ENCODE measurements around the gene CCDC69.

CCDC69 gene

DNA sequence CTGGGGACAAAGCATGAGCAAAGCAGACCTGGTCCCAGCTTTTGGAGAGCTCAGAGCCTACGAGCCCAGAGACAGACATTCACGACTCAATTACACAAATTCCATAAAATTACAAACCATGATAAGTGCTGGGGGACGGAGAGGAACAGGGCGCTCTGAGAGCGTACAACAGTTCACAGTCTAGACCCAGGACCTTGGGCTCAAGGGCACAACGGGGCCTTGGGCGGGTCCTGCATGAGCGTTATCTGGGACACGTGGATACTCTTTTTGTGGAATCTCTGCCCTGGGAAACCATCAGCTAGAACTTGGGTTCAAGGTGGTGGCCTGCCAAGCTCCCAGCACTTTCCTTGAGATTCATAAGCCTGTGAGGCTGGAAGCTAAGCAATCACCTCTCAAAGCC, 56.9 kb downstream of the CCDC69 start:
- TF ChIP-seq, protein P1, sequence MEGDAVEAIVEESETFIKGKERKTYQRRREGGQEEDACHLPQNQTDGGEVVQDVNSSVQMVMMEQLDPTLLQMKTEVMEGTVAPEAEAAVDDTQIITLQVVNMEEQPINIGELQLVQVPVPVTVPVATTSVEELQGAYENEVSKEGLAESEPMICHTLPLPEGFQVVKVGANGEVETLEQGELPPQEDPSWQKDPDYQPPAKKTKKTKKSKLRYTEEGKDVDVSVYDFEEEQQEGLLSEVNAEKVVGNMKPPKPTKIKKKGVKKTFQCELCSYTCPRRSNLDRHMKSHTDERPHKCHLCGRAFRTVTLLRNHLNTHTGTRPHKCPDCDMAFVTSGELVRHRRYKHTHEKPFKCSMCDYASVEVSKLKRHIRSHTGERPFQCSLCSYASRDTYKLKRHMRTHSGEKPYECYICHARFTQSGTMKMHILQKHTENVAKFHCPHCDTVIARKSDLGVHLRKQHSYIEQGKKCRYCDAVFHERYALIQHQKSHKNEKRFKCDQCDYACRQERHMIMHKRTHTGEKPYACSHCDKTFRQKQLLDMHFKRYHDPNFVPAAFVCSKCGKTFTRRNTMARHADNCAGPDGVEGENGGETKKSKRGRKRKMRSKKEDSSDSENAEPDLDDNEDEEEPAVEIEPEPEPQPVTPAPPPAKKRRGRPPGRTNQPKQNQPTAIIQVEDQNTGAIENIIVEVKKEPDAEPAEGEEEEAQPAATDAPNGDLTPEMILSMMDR (IDR thresholded peaks at IDR 0.05): no peak
- Histone ChIP-seq H3K4me1 (ENCODE audit: control insufficient read depth in 1 of 2, insufficient read depth in 1 of 2, low read depth in 1 of 2, low read length in 1 of 2) (peaks cover 5 to 7% of the 10 kb centered on the region in 2 experiments), H3K27ac (no peak overlapping the region), H3K4me3 (ENCODE audit: low read depth in 1 of 2, low read length in 1 of 2) (no peak overlapping the region), H3K9me3 (no peaks in the 10 kb centered on the region), H3K27me3 (no peaks in the 10 kb centered on the region), H3K36me3 (no peaks in the 10 kb centered on the region)

DNA sequence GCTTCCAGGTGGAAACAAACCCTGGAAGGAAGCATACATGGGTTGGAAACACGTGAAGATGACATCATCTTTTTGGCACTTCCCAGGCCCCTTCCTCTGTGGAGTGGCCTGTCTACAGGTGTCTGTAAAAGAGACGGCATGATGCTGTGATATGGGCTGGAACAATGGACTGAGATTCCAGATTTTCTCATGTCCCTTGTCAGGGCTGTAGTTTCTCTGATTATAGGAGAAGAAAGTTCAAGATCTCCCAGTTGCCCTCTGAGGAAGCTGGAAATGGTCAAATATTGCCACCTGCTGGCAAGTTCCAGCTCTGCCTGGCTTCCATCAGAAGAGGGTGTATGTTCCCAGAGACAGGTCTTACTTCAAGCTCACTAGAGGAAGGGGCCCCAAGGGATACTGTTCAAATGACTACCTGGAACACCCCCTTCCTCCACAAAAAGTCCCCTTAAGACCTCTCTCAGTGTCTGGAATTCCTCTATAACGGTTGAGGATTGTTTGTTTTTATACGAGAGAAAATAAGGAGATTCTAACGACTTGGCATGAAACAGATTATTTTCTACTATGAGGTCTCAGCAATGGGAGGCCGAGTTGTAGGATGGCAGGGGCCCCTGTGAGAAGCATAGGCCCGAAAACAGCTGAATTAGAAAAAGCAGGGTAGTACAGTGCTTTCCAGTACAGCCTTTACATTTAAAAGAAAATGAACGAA, 59.1 kb downstream of the CCDC69 start:
- Histone ChIP-seq H3K27ac (no peak overlapping the region), H3K9me3 (no peaks in the 10 kb centered on the region), H3K27me3 (no peaks in the 10 kb centered on the region), H3K4me1 (ENCODE audit: control insufficient read depth in 1 of 2, insufficient read depth in 1 of 2, low read depth in 1 of 2, low read length in 1 of 2) (peaks cover 5 to 7% of the 10 kb centered on the region in 2 experiments), H3K4me3 (ENCODE audit: low read depth in 1 of 2, low read length in 1 of 2) (no peak overlapping the region), H3K36me3 (no peaks in the 10 kb centered on the region)
- TF ChIP-seq, protein P1 (IDR thresholded peaks at IDR 0.05): peak; percentile 93

DNA sequence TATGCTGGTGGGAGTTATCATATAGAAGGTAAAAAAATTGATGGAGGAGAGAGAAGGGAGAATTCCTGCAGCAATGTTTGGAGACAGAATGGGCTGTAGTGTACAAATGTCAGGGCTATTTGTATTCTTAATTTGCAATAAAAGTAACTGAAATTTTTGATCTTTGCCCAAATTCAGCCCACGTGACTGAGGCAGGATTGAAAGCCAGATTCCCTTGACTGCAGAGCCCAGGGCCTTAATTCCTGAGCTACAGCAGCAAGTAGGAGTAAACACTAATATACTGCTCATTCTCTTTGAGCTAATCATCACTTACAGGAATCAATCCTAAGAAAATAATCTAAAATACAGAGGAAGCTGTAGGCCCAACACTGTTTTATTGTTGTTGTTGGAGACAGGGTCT, 61.1 kb downstream of the CCDC69 start:
- Histone ChIP-seq H3K9me3 (no peaks in the 10 kb centered on the region), H3K27ac (no peak overlapping the region), H3K4me3 (ENCODE audit: low read depth in 1 of 2, low read length in 1 of 2) (no peak overlapping the region), H3K36me3 (no peaks in the 10 kb centered on the region), H3K27me3 (no peaks in the 10 kb centered on the region), H3K4me1 (ENCODE audit: control insufficient read depth in 1 of 2, insufficient read depth in 1 of 2, low read depth in 1 of 2, low read length in 1 of 2) (peaks cover 13 to 15% of the 10 kb centered on the region in 2 experiments)
- TF ChIP-seq, protein P1 (IDR thresholded peaks at IDR 0.05): no peak

DNA sequence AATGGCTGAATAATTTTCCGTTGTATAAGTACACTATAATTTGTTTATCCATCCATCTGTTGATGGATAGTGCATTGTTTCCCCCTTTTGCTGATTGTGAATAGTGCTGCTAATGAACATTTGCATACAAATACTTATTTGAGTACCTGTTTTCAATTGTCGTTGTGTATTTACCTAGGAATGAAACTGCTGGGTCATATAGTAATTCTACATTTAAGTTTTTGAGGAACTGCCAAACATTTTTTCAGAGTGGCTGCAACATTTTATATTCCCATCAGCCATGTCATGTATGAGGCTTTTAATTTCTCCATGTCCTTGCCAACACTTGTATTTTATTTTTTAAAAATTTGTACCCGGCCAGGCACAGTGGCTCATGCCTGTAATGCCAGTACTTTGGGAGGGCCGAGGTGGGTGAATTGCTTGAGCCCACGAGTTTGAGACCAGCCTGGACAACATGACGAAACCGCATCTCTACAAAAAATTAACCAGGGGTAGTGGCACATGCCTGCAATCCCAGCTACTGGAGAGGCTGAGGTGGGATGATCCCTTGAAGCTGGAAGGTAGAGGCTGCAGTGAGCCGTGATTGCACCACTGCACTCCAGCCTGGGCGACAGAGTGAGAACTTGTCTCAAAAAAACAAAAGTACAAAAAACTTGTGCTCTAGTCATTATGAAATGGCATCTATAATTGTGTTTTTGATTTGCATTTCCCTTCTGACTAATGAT, 64.1 kb downstream of the CCDC69 start:
- H3K4me1 ChIP-seq (ENCODE audit: control insufficient read depth in 1 of 2, insufficient read depth in 1 of 2, low read depth in 1 of 2, low read length in 1 of 2): peaks cover 41 to 42% of the 10 kb centered on the region in 2 experiments
- TF ChIP-seq, protein P1 (IDR thresholded peaks at IDR 0.05): no peak

DNA sequence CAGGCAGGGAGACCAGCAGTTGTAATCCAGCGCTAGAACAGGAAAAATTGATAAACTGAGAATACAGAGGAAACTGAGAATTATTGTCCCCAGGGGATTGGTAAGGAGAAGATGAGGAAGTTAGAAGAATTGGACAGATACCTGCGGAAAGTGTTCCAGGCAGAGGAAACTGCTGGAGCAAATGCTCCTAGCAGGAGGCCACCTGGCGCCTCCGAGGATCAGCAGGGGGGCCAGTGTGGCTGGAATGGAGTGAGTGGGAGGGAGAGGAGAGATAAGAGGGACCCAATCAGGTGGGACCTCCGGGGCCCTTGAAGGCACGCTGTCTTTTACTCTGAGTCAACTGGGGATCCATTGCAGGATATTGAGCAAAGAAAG, 65.6 kb downstream of the CCDC69 start:
- peaks cover 44 to 46% of the 10 kb centered on the region in 2 experiments for H3K4me1 ChIP-seq (ENCODE audit: control insufficient read depth in 1 of 2, insufficient read depth in 1 of 2, low read depth in 1 of 2, low read length in 1 of 2)
- H3K9me3 ChIP-seq: no peaks in the 10 kb centered on the region
- TF ChIP-seq, protein P1 (IDR thresholded peaks at IDR 0.05): no peak
- peak overlapping the region; percentile 76 for H3K27ac ChIP-seq
- H3K4me3 ChIP-seq (ENCODE audit: low read depth in 1 of 2, low read length in 1 of 2): peak overlapping the region; percentile 86 to 88
- H3K36me3 ChIP-seq: no peaks in the 10 kb centered on the region
- H3K27me3 ChIP-seq: no peaks in the 10 kb centered on the region

More for the DNA sequence above, 64.1 kb downstream of the CCDC69 start:
- Histone ChIP-seq H3K4me3 (ENCODE audit: low read depth in 1 of 2, low read length in 1 of 2) (no peak overlapping the region), H3K27me3 (no peaks in the 10 kb centered on the region), H3K9me3 (no peaks in the 10 kb centered on the region), H3K36me3 (no peaks in the 10 kb centered on the region), H3K27ac (no peak overlapping the region)

Measured in neutrophil (primary cell).